ENCODE results near the gene STPG2. TPM values are rescaled to one million over a fixed set of nuclear protein-coding genes. Genes with fewer than 3 reads are reported as not detected.

The STPG2 gene
- total RNA-seq, 3 donors from 2014 or later (not counting 1 experiment from before 2014, with no cell fraction given), result 0.23 TPM; not detected in 2

- TF ChIP-seq CTCF (IDR thresholded peaks at IDR 0.05), result no peak
- Mint-ChIP-seq H3K27me3 (ENCODE audit: low read depth in 2 of 2) (no peaks in the 10 kb centered on the region), H3K27ac (no peak overlapping the region), H3K36me3 (no peaks in the 10 kb centered on the region), H3K4me1 (no peaks in the 10 kb centered on the region), H3K4me3 (no peak overlapping the region), H3K9me3 (peaks cover 2 to 7% of the 10 kb centered on the region in 2 donors)
- H3K9me3 ChIP-seq (ENCODE audit: control insufficient read depth, insufficient read depth, low read length), result no peaks in the 10 kb centered on the region
- no peaks in the 10 kb centered on the region for H3K36me3 ChIP-seq (ENCODE audit: control insufficient read depth, insufficient read depth, low read length)
- peak in 1 of 2 donors; percentile 7 for DNase-seq
- no peaks in the 10 kb centered on the region for H3K27me3 ChIP-seq (ENCODE audit: control insufficient read depth, insufficient read depth, low read length)
- H3K4me3 ChIP-seq (ENCODE audit: low read length), result no peak overlapping the region
- intact Hi-C loops (cut with micrococcal nuclease), result no loop called here
- WGBS (ENCODE audit: insufficient coverage), result no CpG with 5 or more reads among the region's 2 CpGs
- no peaks in the 10 kb centered on the region for H3K4me1 ChIP-seq (ENCODE audit: control insufficient read depth, insufficient read depth, low read length)
- no peak for ATAC-seq
- no peak overlapping the region for H3K27ac ChIP-seq (ENCODE audit: low read length)
These were observed 156.1 kb downstream of the STPG2 start for GRCh38 chr4:97987019-97987648.

GRCh38 chr4:97984545-97985131, 158.6 kb downstream of the STPG2 start:
- DNase-seq (no peak), ATAC-seq (no peak)
- H3K27me3 ChIP-seq (ENCODE audit: control insufficient read depth, insufficient read depth, low read length), result no peaks in the 10 kb centered on the region
- 84% methylated on average over 3 of the region's 5 CpGs for WGBS (ENCODE audit: insufficient coverage)
- intact Hi-C loops (cut with micrococcal nuclease), result no loop called here
- no peaks in the 10 kb centered on the region for H3K4me1 Mint-ChIP-seq
- no peaks in the 10 kb centered on the region for H3K9me3 ChIP-seq (ENCODE audit: control insufficient read depth, insufficient read depth, low read length)
- no peaks in the 10 kb centered on the region for H3K36me3 ChIP-seq (ENCODE audit: control insufficient read depth, insufficient read depth, low read length)
- H3K4me1 ChIP-seq (ENCODE audit: control insufficient read depth, insufficient read depth, low read length), result no peaks in the 10 kb centered on the region
- H3K9me3 Mint-ChIP-seq, result peaks cover 0 to 3% of the 10 kb centered on the region in 2 donors
- no peak overlapping the region for H3K4me3 Mint-ChIP-seq
- no peaks in the 10 kb centered on the region for H3K36me3 Mint-ChIP-seq
- TF ChIP-seq CTCF (IDR thresholded peaks at IDR 0.05), result no peak
- no peaks in the 10 kb centered on the region for H3K27me3 Mint-ChIP-seq (ENCODE audit: low read depth in 2 of 2)
- H3K27ac Mint-ChIP-seq, result no peak overlapping the region
- H3K27ac ChIP-seq (ENCODE audit: low read length), result no peak overlapping the region
- H3K4me3 ChIP-seq (ENCODE audit: low read length), result no peak overlapping the region

- H3K4me1 Mint-ChIP-seq, result no peaks in the 10 kb centered on the region
- Histone ChIP-seq H3K4me3 (ENCODE audit: low read length) (no peak overlapping the region), H3K27ac (ENCODE audit: low read length) (no peak overlapping the region), H3K9me3 (ENCODE audit: control insufficient read depth, insufficient read depth, low read length) (peaks cover 4% of the 10 kb centered on the region), H3K36me3 (ENCODE audit: control insufficient read depth, insufficient read depth, low read length) (no peaks in the 10 kb centered on the region), H3K4me1 (ENCODE audit: control insufficient read depth, insufficient read depth, low read length) (no peaks in the 10 kb centered on the region), H3K27me3 (ENCODE audit: control insufficient read depth, insufficient read depth, low read length) (no peaks in the 10 kb centered on the region)
- DNase-seq (no peak), ATAC-seq (no peak)
- no peak overlapping the region for H3K27ac Mint-ChIP-seq
- H3K27me3 Mint-ChIP-seq (ENCODE audit: low read depth in 2 of 2), result no peaks in the 10 kb centered on the region
- H3K4me3 Mint-ChIP-seq, result no peak overlapping the region
- peaks cover 8 to 9% of the 10 kb centered on the region in 2 donors for H3K9me3 Mint-ChIP-seq
- 63% methylated on average over 2 of the region's 2 CpGs for WGBS (ENCODE audit: insufficient coverage)
- no peaks in the 10 kb centered on the region for H3K36me3 Mint-ChIP-seq
- intact Hi-C loops (cut with micrococcal nuclease), result no loop called here
- no peak for TF ChIP-seq CTCF (IDR thresholded peaks at IDR 0.05)
These were observed 164.3 kb downstream of the STPG2 start for GRCh38 chr4:97978791-97979488.
